Measurements from ENCODE around the gene MDGA2. TPM values are rescaled to one million over a fixed set of nuclear protein-coding genes. Genes with fewer than 3 reads are reported as not detected.

The MDGA2 gene
- total and polyA plus RNA-seq, 7 experiments from 2014 or later, result not detected

DNA sequence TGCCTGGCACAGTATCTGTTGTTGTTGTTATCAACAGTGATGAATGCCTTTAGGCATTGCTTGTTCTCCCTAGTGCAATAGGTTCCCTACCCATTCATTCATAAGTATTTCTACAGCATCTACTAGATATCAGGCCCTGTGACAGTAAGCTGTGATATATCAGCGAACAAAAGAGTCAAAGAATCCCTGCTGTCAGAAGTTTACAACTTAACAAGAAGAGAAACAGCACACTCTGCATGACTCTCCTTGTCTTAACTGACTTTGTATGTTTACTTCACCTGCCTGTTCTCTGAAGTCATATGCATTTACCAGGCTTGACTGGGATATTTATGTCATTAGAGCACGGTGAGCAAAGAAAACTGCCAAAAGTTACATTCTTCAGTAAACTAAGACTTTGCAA lies 571.6 kb downstream of the MDGA2 start:
- ChIA-PET CTCF (no interaction called here), POLR2A (no interaction called here)

DNA sequence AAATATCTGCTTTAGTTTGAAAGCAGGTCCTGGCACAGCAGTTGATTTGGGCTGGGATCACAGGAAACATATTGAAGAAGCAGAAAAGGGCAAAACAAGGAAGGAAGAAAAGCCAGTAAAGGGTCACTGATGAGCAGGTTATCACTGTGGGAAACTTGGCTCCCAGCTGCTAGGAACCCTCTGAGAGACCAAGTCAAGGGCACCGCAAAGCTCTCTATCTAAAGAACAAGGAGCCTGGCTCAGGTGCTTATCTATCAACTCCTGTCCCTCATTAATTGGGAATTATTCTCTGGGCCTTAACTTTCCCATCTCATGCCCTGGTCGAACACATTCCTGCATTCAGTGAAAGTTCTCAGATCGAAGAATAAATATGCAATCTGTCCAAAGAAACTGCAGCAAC lies 572.9 kb downstream of the MDGA2 start:
- Histone ChIP-seq H3K27me3 (ENCODE audit: control insufficient read depth in 2 of 2, insufficient read depth in 2 of 2, low read length in 2 of 2) (no peaks in the 10 kb centered on the region), H3K36me3 (ENCODE audit: control insufficient read depth in 2 of 3, insufficient read depth in 3 of 3, low read length in 3 of 3) (no peaks in the 10 kb centered on the region), H3K4me3 (ENCODE audit: low read length) (no peak overlapping the region), H3K27ac (ENCODE audit: low read depth, low read length) (no peak overlapping the region), H3K9me3 (ENCODE audit: control insufficient read depth in 2 of 3, low read length in 3 of 3) (no peaks in the 10 kb centered on the region), H3K4me1 (ENCODE audit: control insufficient read depth in 2 of 2, insufficient read depth in 2 of 2, low read length in 2 of 2) (no peaks in the 10 kb centered on the region)
- Mint-ChIP-seq H3K27me3 (no peaks in the 10 kb centered on the region), H3K4me3 (no peak overlapping the region), H3K4me1 (no peaks in the 10 kb centered on the region), H3K9me3 (peaks cover 0 to 7% (median 0%) of the 10 kb centered on the region in 11 donors), H3K36me3 (no peaks in the 10 kb centered on the region), H3K27ac (no peak overlapping the region)
- CTCF ChIA-PET, result no interaction called here
- POLR2A ChIA-PET, result no interaction called here
- intact Hi-C loops (cut with micrococcal nuclease), result no loop called here
- DNase-seq (no peak), ATAC-seq (no peak)

More for the DNA sequence above, 571.6 kb downstream of the MDGA2 start:
- Histone ChIP-seq H3K27me3 (ENCODE audit: control insufficient read depth in 2 of 2, insufficient read depth in 2 of 2, low read length in 2 of 2) (no peaks in the 10 kb centered on the region), H3K27ac (ENCODE audit: low read depth, low read length) (no peak overlapping the region), H3K4me1 (ENCODE audit: control insufficient read depth in 2 of 2, insufficient read depth in 2 of 2, low read length in 2 of 2) (no peaks in the 10 kb centered on the region), H3K4me3 (ENCODE audit: low read length) (no peak overlapping the region), H3K9me3 (ENCODE audit: control insufficient read depth in 2 of 3, low read length in 3 of 3) (no peaks in the 10 kb centered on the region), H3K36me3 (ENCODE audit: control insufficient read depth in 2 of 3, insufficient read depth in 3 of 3, low read length in 3 of 3) (no peaks in the 10 kb centered on the region)
- no peak for DNase-seq
- no peak for ATAC-seq
- H3K4me3 Mint-ChIP-seq, result no peak overlapping the region
- H3K27me3 Mint-ChIP-seq, result no peaks in the 10 kb centered on the region
- intact Hi-C loops (cut with micrococcal nuclease), result no loop called here
- H3K4me1 Mint-ChIP-seq, result no peaks in the 10 kb centered on the region
- no peaks in the 10 kb centered on the region for H3K36me3 Mint-ChIP-seq
- no peak overlapping the region for H3K27ac Mint-ChIP-seq
- peaks cover 0 to 7% (median 0%) of the 10 kb centered on the region in 11 donors for H3K9me3 Mint-ChIP-seq

GRCh38 chr14:47085678-47086077 lies 589.7 kb downstream of the MDGA2 start:
- no peaks in the 10 kb centered on the region for H3K4me1 ChIP-seq (ENCODE audit: control insufficient read depth in 2 of 2, insufficient read depth in 2 of 2, low read length in 2 of 2)
- ChIA-PET POLR2A (no interaction called here), CTCF (no interaction called here)
- no peak overlapping the region for H3K4me3 ChIP-seq (ENCODE audit: low read length)
- no peak overlapping the region for H3K27ac ChIP-seq (ENCODE audit: low read depth, low read length)
- no peaks in the 10 kb centered on the region for H3K4me1 Mint-ChIP-seq
- H3K36me3 Mint-ChIP-seq, result no peaks in the 10 kb centered on the region
- H3K27me3 Mint-ChIP-seq, result no peaks in the 10 kb centered on the region
- no peak for ATAC-seq
- no peak for DNase-seq
- H3K4me3 Mint-ChIP-seq, result no peak overlapping the region
- no peaks in the 10 kb centered on the region for H3K27me3 ChIP-seq (ENCODE audit: control insufficient read depth in 2 of 2, insufficient read depth in 2 of 2, low read length in 2 of 2)
- no peaks in the 10 kb centered on the region for H3K9me3 ChIP-seq (ENCODE audit: control insufficient read depth in 2 of 3, low read length in 3 of 3)
- intact Hi-C loops (cut with micrococcal nuclease), result no loop called here
- H3K9me3 Mint-ChIP-seq, result peaks cover 0 to 9% (median 2%) of the 10 kb centered on the region in 11 donors
- H3K27ac Mint-ChIP-seq, result no peak overlapping the region
- no peaks in the 10 kb centered on the region for H3K36me3 ChIP-seq (ENCODE audit: control insufficient read depth in 2 of 3, insufficient read depth in 3 of 3, low read length in 3 of 3)

DNA sequence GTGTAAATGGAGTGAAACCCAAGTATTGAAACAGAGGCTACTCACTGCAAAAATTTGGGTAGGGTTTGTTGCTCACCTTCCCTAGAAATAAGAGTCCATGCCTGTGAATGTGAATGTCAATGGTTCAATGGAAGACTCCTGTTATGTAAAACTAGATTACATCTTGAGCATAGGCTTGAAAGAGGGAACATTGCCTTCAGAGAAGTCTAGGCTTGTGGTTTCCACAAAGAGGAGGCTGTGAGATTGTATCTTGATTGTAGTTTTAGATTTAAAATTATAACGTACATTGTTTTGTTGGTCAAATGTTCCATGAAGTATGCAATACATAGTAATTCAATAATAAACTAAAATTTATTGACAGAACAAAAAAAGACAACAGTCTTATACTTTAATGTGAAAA lies 610.1 kb downstream of the MDGA2 start:
- intact Hi-C loops (cut with micrococcal nuclease), result no loop called here
- no peaks in the 10 kb centered on the region for H3K27me3 Mint-ChIP-seq
- peaks cover 0 to 15% (median 2%) of the 10 kb centered on the region in 11 donors for H3K9me3 Mint-ChIP-seq
- CTCF ChIA-PET, result no interaction called here
- H3K4me1 Mint-ChIP-seq, result no peaks in the 10 kb centered on the region
- no peak overlapping the region for H3K4me3 Mint-ChIP-seq
- Histone ChIP-seq H3K9me3 (ENCODE audit: control insufficient read depth in 2 of 3, low read length in 3 of 3) (no peaks in the 10 kb centered on the region), H3K4me3 (ENCODE audit: low read length) (no peak overlapping the region), H3K4me1 (ENCODE audit: control insufficient read depth in 2 of 2, insufficient read depth in 2 of 2, low read length in 2 of 2) (no peaks in the 10 kb centered on the region), H3K36me3 (ENCODE audit: control insufficient read depth in 2 of 3, insufficient read depth in 3 of 3, low read length in 3 of 3) (no peaks in the 10 kb centered on the region), H3K27ac (ENCODE audit: low read depth, low read length) (no peak overlapping the region), H3K27me3 (ENCODE audit: control insufficient read depth in 2 of 2, insufficient read depth in 2 of 2, low read length in 2 of 2) (no peaks in the 10 kb centered on the region)
- ATAC-seq, result no peak
- no peak for DNase-seq
- POLR2A ChIA-PET, result no interaction called here
- peaks cover 0 to 3% (median 0%) of the 10 kb centered on the region in 5 donors for H3K36me3 Mint-ChIP-seq
- H3K27ac Mint-ChIP-seq, result no peak overlapping the region

GRCh38 chr14:47060050-47060449 lies 615.4 kb downstream of the MDGA2 start:
- Histone ChIP-seq H3K27ac (ENCODE audit: low read depth, low read length) (no peak overlapping the region), H3K4me1 (ENCODE audit: control insufficient read depth in 2 of 2, insufficient read depth in 2 of 2, low read length in 2 of 2) (no peaks in the 10 kb centered on the region), H3K9me3 (ENCODE audit: control insufficient read depth in 2 of 3, low read length in 3 of 3) (no peaks in the 10 kb centered on the region), H3K36me3 (ENCODE audit: control insufficient read depth in 2 of 3, insufficient read depth in 3 of 3, low read length in 3 of 3) (no peaks in the 10 kb centered on the region), H3K4me3 (ENCODE audit: low read length) (no peak overlapping the region), H3K27me3 (ENCODE audit: control insufficient read depth in 2 of 2, insufficient read depth in 2 of 2, low read length in 2 of 2) (no peaks in the 10 kb centered on the region)
- intact Hi-C loops (cut with micrococcal nuclease), result no loop called here
- Mint-ChIP-seq H3K4me3 (no peak overlapping the region), H3K36me3 (no peaks in the 10 kb centered on the region), H3K27ac (no peak overlapping the region), H3K27me3 (no peaks in the 10 kb centered on the region), H3K4me1 (no peaks in the 10 kb centered on the region), H3K9me3 (peaks cover 0 to 10% (median 3%) of the 10 kb centered on the region in 11 donors)
- ChIA-PET POLR2A (no interaction called here), CTCF (no interaction called here)
- ATAC-seq (no peak), DNase-seq (no peak)

DNA sequence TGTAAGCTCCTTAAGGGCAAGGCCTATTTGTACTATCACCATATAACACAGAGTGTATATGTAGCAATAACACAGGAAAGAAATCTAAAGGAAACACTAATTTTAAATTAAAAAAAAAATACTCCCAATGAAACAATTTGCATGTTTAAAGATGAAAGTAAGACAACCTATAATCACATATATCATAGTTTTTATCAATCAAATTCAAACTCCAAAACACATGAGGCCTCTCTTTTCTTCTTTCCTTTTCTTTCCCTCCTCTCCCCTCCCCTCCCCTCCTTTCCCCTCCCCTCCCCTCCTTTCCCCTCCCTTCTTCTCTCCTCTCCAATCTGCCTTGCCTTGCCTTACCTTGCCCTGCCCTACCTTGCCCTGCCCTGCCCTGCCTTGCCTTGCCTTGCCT lies 618.0 kb downstream of the MDGA2 start:
- Histone ChIP-seq H3K4me1 (ENCODE audit: control insufficient read depth in 2 of 2, insufficient read depth in 2 of 2, low read length in 2 of 2) (no peaks in the 10 kb centered on the region), H3K9me3 (ENCODE audit: control insufficient read depth in 2 of 3, low read length in 3 of 3) (no peaks in the 10 kb centered on the region), H3K27ac (ENCODE audit: low read depth, low read length) (no peak overlapping the region), H3K36me3 (ENCODE audit: control insufficient read depth in 2 of 3, insufficient read depth in 3 of 3, low read length in 3 of 3) (no peaks in the 10 kb centered on the region), H3K27me3 (ENCODE audit: control insufficient read depth in 2 of 2, insufficient read depth in 2 of 2, low read length in 2 of 2) (no peaks in the 10 kb centered on the region), H3K4me3 (ENCODE audit: low read length) (no peak overlapping the region)
- Mint-ChIP-seq H3K27ac (no peak overlapping the region), H3K4me1 (no peaks in the 10 kb centered on the region), H3K27me3 (no peaks in the 10 kb centered on the region), H3K36me3 (no peaks in the 10 kb centered on the region), H3K4me3 (no peak overlapping the region), H3K9me3 (peaks cover 0 to 25% (median 3%) of the 10 kb centered on the region in 11 donors)
- ChIA-PET POLR2A (no interaction called here), CTCF (no interaction called here)
- no peak for ATAC-seq
- no peak for DNase-seq
- intact Hi-C loops (cut with micrococcal nuclease), result no loop called here

DNA sequence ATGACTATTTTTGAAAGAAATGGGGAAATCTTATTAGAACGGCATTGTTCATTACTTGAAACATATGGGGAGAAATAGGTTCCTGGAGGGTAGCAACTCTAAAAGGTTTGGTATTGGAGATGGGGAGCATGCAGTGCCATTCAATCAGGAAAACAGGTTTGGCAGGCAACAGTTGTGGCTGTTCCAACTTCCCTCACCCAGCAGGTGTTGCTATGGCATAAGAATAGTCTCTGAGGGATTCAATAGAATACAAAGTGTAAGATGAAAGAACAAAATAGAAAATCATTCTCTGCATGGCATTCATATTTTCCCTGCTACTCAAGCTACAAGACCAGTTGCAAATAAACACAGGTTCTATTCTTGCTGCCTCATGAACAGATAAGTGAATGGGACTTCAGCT lies 630.6 kb downstream of the MDGA2 start:
- ATAC-seq (no peak), DNase-seq (no peak)
- no peak overlapping the region for H3K27ac Mint-ChIP-seq
- H3K4me3 Mint-ChIP-seq, result no peak overlapping the region
- Histone ChIP-seq H3K27ac (ENCODE audit: low read depth, low read length) (no peak overlapping the region), H3K36me3 (ENCODE audit: control insufficient read depth in 2 of 3, insufficient read depth in 3 of 3, low read length in 3 of 3) (no peaks in the 10 kb centered on the region), H3K4me3 (ENCODE audit: low read length) (no peak overlapping the region), H3K27me3 (ENCODE audit: control insufficient read depth in 2 of 2, insufficient read depth in 2 of 2, low read length in 2 of 2) (no peaks in the 10 kb centered on the region), H3K9me3 (ENCODE audit: control insufficient read depth in 2 of 3, low read length in 3 of 3) (no peaks in the 10 kb centered on the region), H3K4me1 (ENCODE audit: control insufficient read depth in 2 of 2, insufficient read depth in 2 of 2, low read length in 2 of 2) (no peaks in the 10 kb centered on the region)
- POLR2A ChIA-PET, result no interaction called here
- CTCF ChIA-PET, result no interaction called here
- intact Hi-C loops (cut with micrococcal nuclease), result no loop called here
- H3K36me3 Mint-ChIP-seq, result no peaks in the 10 kb centered on the region
- no peaks in the 10 kb centered on the region for H3K27me3 Mint-ChIP-seq
- no peaks in the 10 kb centered on the region for H3K4me1 Mint-ChIP-seq
- H3K9me3 Mint-ChIP-seq, result peaks cover 0 to 11% (median 1%) of the 10 kb centered on the region in 11 donors
